Aorta (tissue), 5 donors: Measurements from ENCODE around the gene SUSD4. TPM values are rescaled to one million over a fixed set of nuclear protein-coding genes. Genes with fewer than 3 reads are reported as not detected.

Experiments
- ATAC-seq: fragments of 200-7000 bp; cut with Tn5 transposase; one replicate; pipeline ENCODE4 v1.9.1; 2022; ENCODE audit warnings: moderate library complexity; ENCODE audit not compliant: low FRiP score
- DNase-seq, 2 donors: peaks; one replicate each; pipeline ENCODE4 v3.0.0-alpha.2; 2020
- H3K27ac ChIP-seq, 2 donors: one replicate each; pipeline ENCODE4 v1.5.1; 2013; ENCODE audit warnings: low read length in 2 of 2, mild to moderate bottlenecking in 2 of 2, moderate library complexity in 2 of 2, control low read depth in 1 of 2, inconsistent platforms in 1 of 2, low read depth in 1 of 2
- H3K27me3 ChIP-seq, 2 donors: one replicate each; pipeline ENCODE4 v1.6.1; 2013; ENCODE audit warnings: control low read depth in 1 of 2, low read length in 1 of 2, mild to moderate bottlenecking in 1 of 2, moderate library complexity in 1 of 2; ENCODE audit not compliant: insufficient read depth in 2 of 2, control insufficient read depth in 1 of 2
- H3K36me3 ChIP-seq, 2 donors: one replicate each; pipeline ENCODE4 v1.6.1; 2013; ENCODE audit warnings: control low read depth in 1 of 2, low read length in 1 of 2, mild to moderate bottlenecking in 1 of 2; ENCODE audit not compliant: insufficient read depth in 2 of 2, control insufficient read depth in 1 of 2
- H3K4me1 ChIP-seq, 2 donors: one replicate each; pipeline ENCODE4 v1.6.1; 2013; ENCODE audit warnings: low read length in 2 of 2, control low read depth in 1 of 2, mild to moderate bottlenecking in 1 of 2, moderate library complexity in 1 of 2; ENCODE audit not compliant: insufficient read depth in 2 of 2, control insufficient read depth in 1 of 2
- H3K4me3 ChIP-seq, 2 donors: one replicate each; pipeline ENCODE4 v1.5.1; 2013; ENCODE audit warnings: low read length in 2 of 2, control low read depth in 1 of 2, mild to moderate bottlenecking in 1 of 2
- H3K9me3 ChIP-seq: one replicate; pipeline ENCODE4 v1.6.1; 2013; ENCODE audit warnings: mild to moderate bottlenecking, low read length; ENCODE audit not compliant: control insufficient read depth
- WGBS, 2 donors: extraction: QIAGEN DNeasy Blood & Tissue Kit; methylation state at CpG; one replicate each; pipeline ENCODE4 v1.1.7; 2013; 5-methylcytosine and 5-hydroxymethylcytosine counted together
- intact Hi-C, 2 donors: fragments of 100-400 bp; cut with DNase I; formaldehyde crosslinking; loops; one replicate each; pipeline versions ENCODE4 v1.14.2 to v1.15.0; 2022
- polyA plus RNA-seq, 2 donors: library from polyadenylated mRNA; stranded (reverse); fragments of 200-250 nt; gene quantifications; one replicate each; pipeline ENCODE4 v1.2.3, GENCODE V29; 2013
- total RNA-seq, 2 donors: library from RNA; stranded (reverse); fragmentation: NEBNext Ultra II Directional; extraction: Animal tissue kit (Norgen Biotek cat#: 25700); gene quantifications; one replicate each; pipeline ENCODE4 v1.2.1, GENCODE V29; 2021
- donor health status: healthy with polysubstance abuse.
- donor health status: Bipolar disorder and iron deficiency.
- donor health status: DM: no; HTN: no; CAD: no.
- donor health status: DM: no; HTN: no; CAD: no.
- donor health status: DM: yes; HTN: yes; CAD: no.

The SUSD4 gene
- total and polyA plus RNA-seq, 4 donors = 0.46 to 0.81 (median 0.57) TPM

DNA sequence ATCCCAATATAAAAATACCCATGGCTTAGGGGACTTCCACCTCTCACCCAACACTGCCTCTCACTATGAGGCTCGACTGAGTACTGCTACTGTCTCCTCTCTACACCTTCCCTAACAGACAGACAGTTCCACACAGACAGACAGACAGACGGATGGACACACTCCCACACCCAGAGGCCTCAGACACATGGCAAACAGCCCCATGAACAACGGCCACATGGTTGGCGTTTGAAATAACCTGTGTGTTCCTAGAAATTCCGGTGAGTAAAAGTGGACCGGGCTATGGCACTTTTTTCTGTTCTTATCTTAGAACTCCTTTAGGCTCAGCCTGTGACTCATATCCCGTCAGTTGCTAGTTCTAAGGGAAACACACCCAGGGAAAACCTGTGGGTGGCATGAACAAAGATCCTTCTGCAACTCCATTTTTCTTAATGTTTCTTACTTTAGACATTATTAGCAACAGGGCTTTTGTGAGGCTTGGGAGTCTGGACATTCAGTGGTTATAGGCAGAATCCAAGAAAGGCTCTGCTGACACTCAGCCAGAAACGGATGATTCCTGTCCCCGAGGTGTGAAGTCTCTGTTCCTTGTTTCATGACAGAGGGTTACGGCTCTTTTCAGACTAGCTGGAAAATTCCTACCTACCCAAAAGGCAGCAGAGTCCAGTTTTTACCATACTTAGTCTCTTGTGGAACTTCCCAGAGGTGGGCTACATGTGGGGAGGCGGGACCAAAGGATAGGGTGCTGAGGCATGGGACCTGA, 130.4 kb downstream of the SUSD4 start:
- Histone ChIP-seq H3K9me3 (no peaks in the 10 kb centered on the region), H3K36me3 (no peaks in the 10 kb centered on the region), H3K27ac (peak overlapping the region in 1 of 2 donors; percentile 46), H3K4me1 (no peaks in the 10 kb centered on the region), H3K27me3 (no peaks in the 10 kb centered on the region), H3K4me3 (no peak overlapping the region)
- DNase-seq = no peak
- WGBS, 2 donors = 12 to 13% methylated on average over 11 of the region's 11 CpGs
- intact Hi-C loops = loop anchor here in 1 of 2 donors (5.0 kb wide), 1 partner anchor 91 kb away; the partner anchor contains the start of gene TLR5
- peak; percentile 71 for ATAC-seq

GRCh38 chr1:223233019-223233409, 131.0 kb downstream of the SUSD4 start:
- WGBS, 2 donors = 84 to 90% methylated on average over 3 of the region's 3 CpGs
- intact Hi-C loops = loop anchor here in 1 of 2 donors (5.0 kb wide), 1 partner anchor 91 kb away; the partner anchor contains the start of gene TLR5
- no peaks in the 10 kb centered on the region for H3K4me1 ChIP-seq
- DNase-seq (no peak), ATAC-seq (no peak)
- no peaks in the 10 kb centered on the region for H3K9me3 ChIP-seq
- no peaks in the 10 kb centered on the region for H3K27me3 ChIP-seq
- no peak overlapping the region for H3K27ac ChIP-seq
- H3K36me3 ChIP-seq = no peaks in the 10 kb centered on the region
- no peak overlapping the region for H3K4me3 ChIP-seq

GRCh38 chr1:223231581-223231980, 132.4 kb downstream of the SUSD4 start:
- H3K27ac ChIP-seq = no peak overlapping the region
- ATAC-seq = no peak
- H3K36me3 ChIP-seq = no peaks in the 10 kb centered on the region
- H3K9me3 ChIP-seq = no peaks in the 10 kb centered on the region
- DNase-seq = no peak
- 91 to 92% methylated on average over 7 of the region's 7 CpGs for WGBS, 2 donors
- intact Hi-C loops = loop anchor here in 1 of 2 donors (5.0 kb wide), 1 partner anchor 89 kb away; the partner anchor contains the start of gene TLR5
- H3K4me1 ChIP-seq = no peaks in the 10 kb centered on the region
- H3K4me3 ChIP-seq = no peak overlapping the region
- no peaks in the 10 kb centered on the region for H3K27me3 ChIP-seq

DNA sequence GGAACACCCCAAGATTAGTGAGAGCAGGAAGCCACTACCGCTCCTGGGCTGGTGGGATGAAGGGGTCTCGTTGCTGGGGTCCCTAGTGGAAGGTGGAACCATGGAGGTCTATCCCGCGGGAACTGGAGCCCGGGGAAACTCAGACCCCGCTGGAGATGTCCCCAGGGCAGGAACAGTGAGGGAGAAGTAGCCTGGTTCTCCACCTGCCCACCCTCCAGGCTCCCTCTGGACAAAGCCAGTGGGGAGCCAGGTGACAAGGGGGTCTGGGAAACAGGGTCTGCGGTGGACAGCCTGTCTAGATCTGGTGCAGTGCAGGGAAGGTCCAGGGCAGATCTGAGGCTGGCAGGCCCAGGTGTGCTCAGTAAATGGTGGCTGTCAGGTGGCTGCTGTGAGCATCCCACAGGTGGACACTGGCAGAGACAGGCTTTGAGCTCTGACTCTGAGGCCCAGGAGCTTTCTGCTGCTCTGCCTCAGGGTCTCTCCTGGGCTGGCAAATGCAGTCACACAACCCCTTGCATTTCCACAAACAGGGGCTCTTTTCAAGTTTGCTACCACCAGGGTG, 132.9 kb downstream of the SUSD4 start:
- Histone ChIP-seq H3K9me3 (no peaks in the 10 kb centered on the region), H3K27ac (no peak overlapping the region), H3K4me3 (no peak overlapping the region), H3K36me3 (no peaks in the 10 kb centered on the region), H3K4me1 (no peaks in the 10 kb centered on the region), H3K27me3 (no peaks in the 10 kb centered on the region)
- intact Hi-C loops = loop anchor here in 1 of 2 donors (5.0 kb wide), 1 partner anchor 89 kb away; the partner anchor contains the start of gene TLR5
- ATAC-seq (no peak), DNase-seq (no peak)
- WGBS, 2 donors = 98 to 99% methylated on average over 7 of the region's 7 CpGs

DNA sequence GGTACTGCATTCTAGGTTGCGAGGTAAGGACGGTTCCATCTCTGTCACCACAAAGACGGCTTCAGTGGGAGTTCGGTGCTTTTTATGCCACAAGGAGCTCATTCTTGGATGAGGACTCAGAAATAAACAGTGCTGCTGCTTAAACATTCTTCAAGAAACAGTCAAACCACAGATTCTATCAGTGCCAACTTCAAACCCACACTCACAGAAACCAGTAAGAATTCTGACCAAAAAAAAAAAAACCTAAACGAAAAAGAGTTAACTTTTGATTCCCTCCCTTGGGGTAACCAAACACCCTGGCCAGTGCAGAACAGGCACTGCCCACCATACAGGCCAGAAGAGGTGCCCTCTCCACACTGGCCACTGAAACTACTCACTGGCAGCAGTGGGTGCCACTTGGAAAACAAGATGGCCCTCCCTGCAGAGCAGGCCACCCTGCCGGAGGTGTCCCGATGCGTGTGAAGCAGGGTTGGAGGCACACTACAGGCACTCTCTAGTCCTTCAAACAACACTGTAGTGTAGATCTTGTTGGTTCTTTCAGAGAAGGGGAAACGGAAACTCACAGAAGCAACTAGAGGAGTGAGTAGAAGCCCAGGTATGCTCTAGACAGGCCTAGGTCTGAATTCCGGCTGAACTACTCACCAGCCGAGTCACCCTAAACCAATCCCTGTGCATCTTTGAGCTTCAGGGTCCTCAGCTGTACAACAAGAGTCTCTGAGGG, 133.7 kb downstream of the SUSD4 start:
- DNase-seq (no peak), ATAC-seq (no peak)
- no peak overlapping the region for H3K4me3 ChIP-seq
- H3K9me3 ChIP-seq = no peaks in the 10 kb centered on the region
- WGBS, 2 donors = 74 to 84% methylated on average over 11 of the region's 11 CpGs
- H3K27ac ChIP-seq = no peak overlapping the region
- no peaks in the 10 kb centered on the region for H3K27me3 ChIP-seq
- no peaks in the 10 kb centered on the region for H3K4me1 ChIP-seq
- intact Hi-C loops = loop anchor here in 1 of 2 donors (5.0 kb wide), 1 partner anchor 88 kb away; the partner anchor contains the start of gene TLR5
- H3K36me3 ChIP-seq = no peaks in the 10 kb centered on the region

GRCh38 chr1:223229756-223230155, 134.2 kb downstream of the SUSD4 start:
- Histone ChIP-seq H3K4me1 (no peaks in the 10 kb centered on the region), H3K36me3 (no peaks in the 10 kb centered on the region), H3K4me3 (no peak overlapping the region), H3K9me3 (no peaks in the 10 kb centered on the region), H3K27ac (no peak overlapping the region), H3K27me3 (no peaks in the 10 kb centered on the region)
- intact Hi-C loops = loop anchor here in 1 of 2 donors (5.0 kb wide), 1 partner anchor 87 kb away; the partner anchor contains the start of gene TLR5
- no peak for DNase-seq
- ATAC-seq = no peak
- WGBS, 2 donors = 91 to 99% methylated on average over 3 of the region's 3 CpGs

GRCh38 chr1:223228931-223229528, 134.9 kb downstream of the SUSD4 start:
- WGBS, 2 donors = 95 to 96% methylated on average over 12 of the region's 12 CpGs
- intact Hi-C loops = no loop called here
- Histone ChIP-seq H3K4me3 (no peak overlapping the region), H3K4me1 (no peaks in the 10 kb centered on the region), H3K27me3 (no peaks in the 10 kb centered on the region), H3K9me3 (no peaks in the 10 kb centered on the region), H3K36me3 (no peaks in the 10 kb centered on the region), H3K27ac (no peak overlapping the region)
- DNase-seq = no peak
- ATAC-seq = no peak

- H3K36me3 ChIP-seq = no peaks in the 10 kb centered on the region
- no peak for ATAC-seq
- H3K27ac ChIP-seq = no peak overlapping the region
- no peaks in the 10 kb centered on the region for H3K4me1 ChIP-seq
- no peaks in the 10 kb centered on the region for H3K27me3 ChIP-seq
- 95 to 100% methylated on average over 2 of the region's 2 CpGs for WGBS, 2 donors
- H3K4me3 ChIP-seq = no peak overlapping the region
- no peak for DNase-seq
- intact Hi-C loops = no loop called here
- H3K9me3 ChIP-seq = no peaks in the 10 kb centered on the region
These were observed 135.8 kb downstream of the SUSD4 start for GRCh38 chr1:223228201-223228600.
